SK-N-SH treated with all-trans-retinoic acid at 6 μM for 48 hours (cell line): ENCODE results near the gene TMEM62.
"Not testable (repeated sequence)": the region's sequence is repeated elsewhere in the genome, so short reads cannot be mapped to it uniquely, and the experiment has no call there.

Experiments used
- ATAC-seq: fragments of 200-7000 bp; cut with Tn5 transposase; 3 replicates; pipeline ENCODE4 v1.9.1; 2020; ENCODE audit warnings: mild to moderate bottlenecking, moderate library complexity
- BACH2 ChIP-seq: fragments of 250-450 bp; sonication (Bioruptor Pico); IDR thresholded peaks from 2 replicates; pipeline ENCODE4 v1.9.0; 2021; ENCODE audit warnings: mild to moderate bottlenecking, borderline replicate concordance
- CSDC2 ChIP-seq: fragments of 250-450 bp; sonication (Bioruptor Pico); IDR thresholded peaks from 2 replicates; pipeline ENCODE4 v1.5.0; 2020; ENCODE audit warnings: mild to moderate bottlenecking, moderate library complexity
- CSRNP3 ChIP-seq: fragments of 250-450 bp; sonication (Bioruptor Pico); IDR thresholded peaks from 2 replicates; pipeline ENCODE4 v1.5.1; 2021; ENCODE audit warnings: mild to moderate bottlenecking, moderate library complexity
- ESRRG ChIP-seq: fragments of 250-450 bp; sonication (Bioruptor Pico); IDR thresholded peaks from 2 replicates; pipeline ENCODE4 v1.6.1; 2021; ENCODE audit warnings: mild to moderate bottlenecking
- GLIS3 ChIP-seq: fragments of 250-450 bp; sonication (Bioruptor Pico); IDR thresholded peaks from 2 replicates; pipeline ENCODE4 v1.5.0; 2020; ENCODE audit warnings: mild to moderate bottlenecking, moderate library complexity
- ISL1 ChIP-seq: fragments of 250-450 bp; sonication (Bioruptor Pico); IDR thresholded peaks from 2 replicates; pipeline ENCODE4 v2.1.2; 2022; ENCODE audit warnings: mild to moderate bottlenecking, moderate library complexity
- OSR1 ChIP-seq: fragments of 250-450 bp; sonication (Bioruptor Pico); IDR thresholded peaks from 2 replicates; pipeline ENCODE4 v1.8.0; 2022; ENCODE audit warnings: moderate library complexity, mild to moderate bottlenecking, inconsistent platforms
- PPARA ChIP-seq: fragments of 250-450 bp; sonication (Bioruptor Pico); IDR thresholded peaks from 2 replicates; pipeline ENCODE4 v1.5.0; 2020; ENCODE audit warnings: mild to moderate bottlenecking, borderline replicate concordance
- RARB ChIP-seq: fragments of 250-450 bp; sonication (Bioruptor Pico); IDR thresholded peaks from 2 replicates; pipeline ENCODE4 v1.8.0; 2021; ENCODE audit warnings: mild to moderate bottlenecking, moderate library complexity
- TCF4 ChIP-seq: fragments of 250-450 bp; sonication (Bioruptor Pico); IDR thresholded peaks from 2 replicates; pipeline ENCODE4 v1.8.0; 2021; ENCODE audit warnings: mild to moderate bottlenecking, moderate library complexity, borderline replicate concordance
- TSHZ2 ChIP-seq: fragments of 250-450 bp; sonication (Bioruptor Pico); IDR thresholded peaks from 2 replicates; pipeline ENCODE4 v1.5.0; 2020; ENCODE audit warnings: mild to moderate bottlenecking, moderate library complexity
- ZC3H10 ChIP-seq: fragments of 250-450 bp; sonication (Bioruptor Pico); IDR thresholded peaks from 2 replicates; pipeline ENCODE4 v1.5.1; 2021; ENCODE audit warnings: mild to moderate bottlenecking, moderate library complexity
- ZFP3 ChIP-seq: fragments of 250-450 bp; sonication (Bioruptor Pico); IDR thresholded peaks from 2 replicates; pipeline ENCODE4 v1.5.0; 2020; ENCODE audit warnings: mild to moderate bottlenecking, moderate library complexity
- ZNF8 ChIP-seq: fragments of 450-650 bp; formaldehyde crosslinking; IDR thresholded peaks from 2 replicates; pipeline ENCODE4 v1.5.0; 2020; ENCODE audit warnings: mild to moderate bottlenecking, moderate library complexity
- TF ChIP-seq, protein P1 (sequence below): fragments of 250-450 bp; sonication (Bioruptor Pico); IDR thresholded peaks from 2 replicates; pipeline ENCODE4 v1.8.0; 2021; ENCODE audit warnings: low read depth, mild to moderate bottlenecking, moderate library complexity, borderline replicate concordance
- TF ChIP-seq, protein P2 (sequence below): fragments of 250-450 bp; sonication (Bioruptor Pico); IDR thresholded peaks from 2 replicates; pipeline ENCODE4 v1.8.0; 2020; ENCODE audit warnings: mild to moderate bottlenecking, moderate library complexity, borderline replicate concordance

The TMEM62 gene

DNA sequence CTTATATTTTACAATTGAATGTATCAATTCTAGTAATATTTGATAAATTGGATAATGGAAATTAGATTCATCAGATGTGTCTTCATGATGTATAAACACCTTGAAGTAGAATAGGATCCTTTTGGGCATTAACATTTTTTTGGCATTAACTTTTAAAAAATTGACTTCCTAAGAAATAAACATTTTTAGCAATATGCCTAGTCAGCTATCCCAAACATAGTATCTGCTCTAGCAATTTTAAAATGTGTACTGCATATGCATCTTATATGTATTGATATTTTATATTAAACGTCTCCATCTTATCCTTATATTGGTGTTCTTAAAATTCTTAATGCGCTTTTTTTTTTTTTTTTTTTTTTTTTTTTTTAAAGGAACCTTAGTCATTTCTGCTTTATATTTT lies 60.3 kb downstream of the TMEM62 start:
- no peak for ATAC-seq
- TF ChIP-seq GLIS3 (CRISPR knock-in tag) (no peak), TCF4 (CRISPR knock-in tag) (no peak)

DNA sequence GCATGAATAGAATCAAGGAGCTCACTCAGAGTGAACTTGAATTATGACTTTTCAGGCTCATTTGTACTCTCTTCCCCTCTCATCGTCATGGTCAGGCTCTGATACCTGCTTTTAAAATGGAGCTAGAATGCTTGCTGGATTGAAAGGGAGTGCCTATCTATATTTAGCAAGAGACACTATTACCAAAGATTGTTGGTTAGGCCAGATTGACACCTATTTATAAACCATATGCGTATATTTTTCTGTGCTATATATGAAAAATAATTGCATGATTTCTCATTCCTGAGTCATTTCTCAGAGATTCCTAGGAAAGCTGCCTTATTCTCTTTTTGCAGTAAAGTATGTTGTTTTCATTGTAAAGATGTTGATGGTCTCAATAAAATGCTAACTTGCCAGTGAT lies 61.4 kb downstream of the TMEM62 start:
- no peak for ATAC-seq
- no peak for TF ChIP-seq TSHZ2 (CRISPR knock-in tag)
- TF ChIP-seq RARB = no peak
- no peak for TF ChIP-seq CSRNP3 (CRISPR knock-in tag)
- TF ChIP-seq ZC3H10 = no peak
- TF ChIP-seq ZFP3 = no peak
- TF ChIP-seq OSR1 = no peak
- no peak for TF ChIP-seq PPARA (CRISPR knock-in tag)
- TF ChIP-seq CSDC2 (CRISPR knock-in tag) = no peak
- no peak for TF ChIP-seq GLIS3 (CRISPR knock-in tag)
- no peak for TF ChIP-seq TCF4 (CRISPR knock-in tag)
- TF ChIP-seq, protein P1, sequence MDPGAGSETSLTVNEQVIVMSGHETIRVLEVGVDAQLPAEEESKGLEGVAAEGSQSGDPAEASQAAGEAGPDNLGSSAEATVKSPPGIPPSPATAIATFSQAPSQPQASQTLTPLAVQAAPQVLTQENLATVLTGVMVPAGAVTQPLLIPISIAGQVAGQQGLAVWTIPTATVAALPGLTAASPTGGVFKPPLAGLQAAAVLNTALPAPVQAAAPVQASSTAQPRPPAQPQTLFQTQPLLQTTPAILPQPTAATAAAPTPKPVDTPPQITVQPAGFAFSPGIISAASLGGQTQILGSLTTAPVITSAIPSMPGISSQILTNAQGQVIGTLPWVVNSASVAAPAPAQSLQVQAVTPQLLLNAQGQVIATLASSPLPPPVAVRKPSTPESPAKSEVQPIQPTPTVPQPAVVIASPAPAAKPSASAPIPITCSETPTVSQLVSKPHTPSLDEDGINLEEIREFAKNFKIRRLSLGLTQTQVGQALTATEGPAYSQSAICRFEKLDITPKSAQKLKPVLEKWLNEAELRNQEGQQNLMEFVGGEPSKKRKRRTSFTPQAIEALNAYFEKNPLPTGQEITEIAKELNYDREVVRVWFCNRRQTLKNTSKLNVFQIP (CRISPR knock-in tag) = no peak

GRCh38 chr15:43196760-43197548 lies 63.6 kb downstream of the TMEM62 start:
- ATAC-seq = no peak

DNA sequence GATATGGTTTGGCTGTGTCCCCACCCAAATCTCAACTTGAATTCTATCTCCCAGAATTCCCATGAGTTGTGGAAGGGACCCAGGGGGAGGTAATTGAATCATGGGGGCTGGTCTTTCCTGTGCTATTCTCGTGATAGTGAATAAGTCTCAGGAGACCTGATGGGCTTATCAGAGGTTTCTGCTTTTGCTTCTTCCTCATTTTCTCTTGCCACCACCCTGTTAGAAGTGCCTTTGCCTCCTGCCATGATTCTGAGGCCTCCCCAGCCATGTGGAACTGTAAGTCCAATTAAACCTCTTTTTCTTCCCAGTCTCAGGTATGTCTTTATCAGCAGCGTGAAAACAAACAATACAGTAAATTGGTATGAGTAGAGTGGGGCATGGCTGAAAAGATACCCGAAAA lies 64.4 kb downstream of the TMEM62 start:
- not testable (repeated sequence) for ATAC-seq

More at GRCh38 chr15:43196760-43197548, 63.6 kb downstream of the TMEM62 start:
- TF ChIP-seq, protein P2, sequence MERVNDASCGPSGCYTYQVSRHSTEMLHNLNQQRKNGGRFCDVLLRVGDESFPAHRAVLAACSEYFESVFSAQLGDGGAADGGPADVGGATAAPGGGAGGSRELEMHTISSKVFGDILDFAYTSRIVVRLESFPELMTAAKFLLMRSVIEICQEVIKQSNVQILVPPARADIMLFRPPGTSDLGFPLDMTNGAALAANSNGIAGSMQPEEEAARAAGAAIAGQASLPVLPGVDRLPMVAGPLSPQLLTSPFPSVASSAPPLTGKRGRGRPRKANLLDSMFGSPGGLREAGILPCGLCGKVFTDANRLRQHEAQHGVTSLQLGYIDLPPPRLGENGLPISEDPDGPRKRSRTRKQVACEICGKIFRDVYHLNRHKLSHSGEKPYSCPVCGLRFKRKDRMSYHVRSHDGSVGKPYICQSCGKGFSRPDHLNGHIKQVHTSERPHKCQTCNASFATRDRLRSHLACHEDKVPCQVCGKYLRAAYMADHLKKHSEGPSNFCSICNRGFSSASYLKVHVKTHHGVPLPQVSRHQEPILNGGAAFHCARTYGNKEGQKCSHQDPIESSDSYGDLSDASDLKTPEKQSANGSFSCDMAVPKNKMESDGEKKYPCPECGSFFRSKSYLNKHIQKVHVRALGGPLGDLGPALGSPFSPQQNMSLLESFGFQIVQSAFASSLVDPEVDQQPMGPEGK (CRISPR knock-in tag) = no peak
- TF ChIP-seq TSHZ2 (CRISPR knock-in tag) (no peak), ISL1 (no peak), CSDC2 (CRISPR knock-in tag) (no peak), ESRRG (CRISPR knock-in tag) (no peak), ZNF8 (CRISPR knock-in tag) (no peak), BACH2 (CRISPR knock-in tag) (no peak), PPARA (CRISPR knock-in tag) (no peak)
- TF ChIP-seq, all 23 proteins: peak for 0

DNA sequence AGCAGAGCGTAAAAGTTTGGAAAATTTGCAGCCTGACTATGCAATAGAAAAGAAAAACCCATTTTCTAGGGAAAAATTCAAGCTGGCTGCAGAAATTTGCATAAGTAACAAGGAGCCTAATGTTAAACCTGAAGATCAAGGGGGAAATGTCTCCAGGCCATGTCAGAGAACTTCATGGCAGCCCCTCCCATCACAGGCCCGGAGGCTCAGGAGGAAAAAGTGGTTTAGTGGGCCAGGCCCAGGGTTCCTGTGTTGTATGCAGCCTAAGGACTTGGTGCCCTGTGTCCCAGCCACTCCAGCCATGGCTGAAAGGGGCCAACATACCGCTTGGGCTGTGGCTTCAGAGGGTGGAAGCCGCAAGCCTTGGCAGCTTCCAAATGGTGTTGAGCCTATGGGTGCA lies 65.2 kb downstream of the TMEM62 start:
- not testable (repeated sequence) for ATAC-seq
